ENCODE measurements around the gene SLC20A1. TPM values are rescaled to one million over a fixed set of nuclear protein-coding genes. Genes with fewer than 3 reads are reported as not detected.

Gene SLC20A1
- total RNA-seq, 1 donor from 2014 or later, result 18.5 TPM

- ATAC-seq, result no peak
These were observed 66.7 kb downstream of the SLC20A1 start for GRCh38 chr2:112712465-112712864.

DNA sequence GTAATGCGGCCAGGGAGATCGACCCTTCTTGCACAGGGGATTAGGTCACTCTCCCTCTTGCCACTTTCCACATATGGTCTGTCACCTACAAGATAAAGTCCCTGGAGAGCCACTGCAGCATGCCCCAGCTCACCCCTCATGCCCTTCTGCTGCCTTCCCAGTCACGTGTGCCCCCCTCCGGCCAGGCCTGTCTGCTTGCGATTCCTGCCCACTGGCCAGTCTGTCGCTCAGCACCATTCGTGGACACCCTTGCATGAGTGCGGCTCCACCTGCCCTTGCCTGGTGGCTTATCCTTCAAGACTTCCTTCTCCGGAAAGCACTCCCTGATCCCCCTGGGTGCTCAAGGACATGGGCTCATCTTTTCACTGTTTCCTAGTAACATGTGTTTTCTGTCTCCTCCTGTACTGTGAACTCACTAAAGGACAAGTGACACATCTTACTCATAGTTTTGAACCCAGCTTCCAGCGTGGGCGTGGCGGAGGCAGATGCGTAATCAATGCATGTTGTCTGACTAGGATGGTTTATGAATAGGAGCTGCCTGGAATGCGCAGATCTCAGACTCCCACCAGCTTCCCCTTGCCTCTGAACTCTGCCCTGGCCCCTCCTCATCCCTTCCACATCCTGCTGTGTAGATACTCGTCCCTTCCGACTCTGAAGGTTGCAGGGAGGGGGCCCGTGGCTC lies 67.3 kb downstream of the SLC20A1 start:
- ATAC-seq, result peak; percentile 46

Other genes with a start within 250 kb of the SLC20A1 start
- 3.5 TPM for gene RGPD8, start 212.3 kb upstream of the SLC20A1 start, total RNA-seq
- 21.6 TPM for gene TTL, start 163.8 kb upstream of the SLC20A1 start, total RNA-seq
- gene POLR1B, start 103.5 kb upstream of the SLC20A1 start, total RNA-seq, result 23.5 TPM
- gene CHCHD5, start 61.3 kb upstream of the SLC20A1 start, total RNA-seq, result 41.5 TPM
- not detected for gene NT5DC4, start 75.1 kb downstream of the SLC20A1 start, total RNA-seq
- gene CKAP2L, start 118.7 kb downstream of the SLC20A1 start, total RNA-seq, result 14.0 TPM
- gene IL1A, start 138.6 kb downstream of the SLC20A1 start, total RNA-seq, result 9.4 TPM
- gene IL1B, start 190.8 kb downstream of the SLC20A1 start, total RNA-seq, result 4.1 TPM